ENCODE data around the gene FLYWCH1. TPM values are rescaled to one million over a fixed set of nuclear protein-coding genes. Genes with fewer than 3 reads are reported as not detected.

The FLYWCH1 gene
- total RNA-seq, 1 experiment from 2014 or later = 12.5 TPM

DNA sequence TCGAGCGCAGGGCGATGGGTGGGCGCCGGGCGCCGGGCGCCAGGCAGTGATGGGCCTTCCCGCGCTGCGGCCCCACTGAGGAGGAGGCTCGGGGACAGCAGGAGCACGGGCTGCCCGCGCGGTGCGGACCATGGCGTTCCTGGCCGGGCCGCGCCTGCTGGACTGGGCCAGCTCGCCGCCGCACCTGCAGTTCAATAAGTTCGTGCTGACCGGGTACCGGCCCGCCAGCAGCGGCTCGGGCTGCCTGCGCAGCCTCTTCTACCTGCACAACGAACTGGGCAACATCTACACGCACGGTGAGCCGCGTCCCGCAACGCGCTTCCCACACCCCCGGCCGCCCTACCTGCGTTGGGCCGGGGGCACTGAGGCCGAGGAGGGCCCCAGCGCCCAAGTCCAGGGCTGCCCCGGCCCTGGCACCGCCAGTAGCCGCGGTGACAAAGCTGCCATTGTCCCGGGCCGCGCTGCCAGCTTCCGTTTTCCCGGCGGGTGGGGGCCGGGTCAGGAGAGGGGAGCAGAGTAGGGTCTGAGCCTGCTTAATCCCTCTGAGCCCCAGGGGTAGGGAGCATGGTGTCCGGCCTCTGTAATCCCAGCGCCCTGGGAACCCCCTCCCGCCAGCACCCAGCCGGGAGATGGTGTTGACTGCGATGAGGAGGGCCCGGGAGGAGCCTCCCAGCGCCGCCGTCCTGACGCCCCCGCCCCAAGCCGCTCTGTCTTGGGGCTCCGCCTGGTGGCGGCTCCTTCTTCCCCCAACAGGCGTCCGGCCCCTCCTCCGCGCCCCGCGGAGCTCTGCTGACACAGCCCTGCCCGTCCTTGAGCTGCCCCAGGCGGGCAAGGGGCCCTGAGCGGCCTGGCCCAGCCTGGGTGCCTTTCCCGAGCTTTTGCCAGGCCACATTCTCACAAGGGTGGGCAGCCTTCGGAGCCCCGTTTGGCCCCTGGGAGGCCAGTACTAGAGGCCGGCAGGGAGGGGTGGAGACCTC lies 58.1 kb downstream of the FLYWCH1 start:
- H3K4me2 ChIP-seq (ENCODE audit: insufficient read depth, insufficient read length, low read length) = peak overlapping the region; percentile 46
- peak overlapping the region; percentile 6 for H3K18ac ChIP-seq (ENCODE audit: insufficient read length, low read depth, low read length)
- H4K8ac ChIP-seq (replicated peaks; ENCODE audit: insufficient read length, low read depth, low read length) = no peak overlapping the region
- H4K5ac ChIP-seq (ENCODE audit: insufficient read length, low read depth, low read length) = no peak overlapping the region
- H2AK5ac ChIP-seq (ENCODE audit: insufficient read length, low read length) = no peak overlapping the region
- peak; percentile 83 for DNase-seq
- Mint-ChIP-seq H3K27ac (no peak overlapping the region; a peak in 1 of 7 replicates), H3K9me3 (no peaks in the 10 kb centered on the region), H3K36me3 (ENCODE audit: insufficient read depth in 1 of 3, low read depth in 3 of 3) (peaks cover 4 to 22% (median 18%) of the 10 kb centered on the region in 3 experiments; a peak in 6 of 7 replicates), H3K27me3 (ENCODE audit: low read depth) (peaks cover 21% of the 10 kb centered on the region), H3K4me1 (peaks cover 18 to 24% of the 10 kb centered on the region in 2 experiments), H3K4me3 (peak overlapping the region; percentile 72 to 81)
- H2BK15ac ChIP-seq (ENCODE audit: low read depth, low read length) = no peak overlapping the region
- H3T11ph ChIP-seq (ENCODE audit: low read length) = no peak overlapping the region
- H3K14ac ChIP-seq (ENCODE audit: insufficient read depth, low read length) = peak overlapping the region; percentile 9; the same call in 1 of the 2 replicates
- H2BK5ac ChIP-seq (ENCODE audit: insufficient read length, low read length) = no peak overlapping the region
- H3K79me2 ChIP-seq (ENCODE audit: insufficient read depth, low read length) = no peaks in the 10 kb centered on the region
- no CpG with 5 or more reads among the region's 83 CpGs for WGBS (ENCODE audit: extremely low coverage, insufficient read length, low lambda C conversion rate)
- no peaks in the 10 kb centered on the region for H3K27me3 ChIP-seq (ENCODE audit: insufficient read depth, low read length)
- H2BK12ac ChIP-seq (ENCODE audit: insufficient read length, low read depth, low read length) = no peak overlapping the region
- H3K56ac ChIP-seq (ENCODE audit: insufficient read length, low read depth, low read length) = no peak overlapping the region
- no peak overlapping the region for H2BK120ac ChIP-seq (ENCODE audit: low read depth, low read length, poor library complexity, severe bottlenecking)
- H4K91ac ChIP-seq (ENCODE audit: insufficient read length, low read depth, low read length) = no peak overlapping the region
- H2AFZ ChIP-seq (ENCODE audit: low read length) = no peak overlapping the region
- H3K4ac ChIP-seq (ENCODE audit: low read depth, low read length) = no peak overlapping the region
- peak overlapping the region; percentile 45 for H3K9ac ChIP-seq (ENCODE audit: extremely low read depth, insufficient read length, low read length)
- TF ChIP-seq, protein P1, sequence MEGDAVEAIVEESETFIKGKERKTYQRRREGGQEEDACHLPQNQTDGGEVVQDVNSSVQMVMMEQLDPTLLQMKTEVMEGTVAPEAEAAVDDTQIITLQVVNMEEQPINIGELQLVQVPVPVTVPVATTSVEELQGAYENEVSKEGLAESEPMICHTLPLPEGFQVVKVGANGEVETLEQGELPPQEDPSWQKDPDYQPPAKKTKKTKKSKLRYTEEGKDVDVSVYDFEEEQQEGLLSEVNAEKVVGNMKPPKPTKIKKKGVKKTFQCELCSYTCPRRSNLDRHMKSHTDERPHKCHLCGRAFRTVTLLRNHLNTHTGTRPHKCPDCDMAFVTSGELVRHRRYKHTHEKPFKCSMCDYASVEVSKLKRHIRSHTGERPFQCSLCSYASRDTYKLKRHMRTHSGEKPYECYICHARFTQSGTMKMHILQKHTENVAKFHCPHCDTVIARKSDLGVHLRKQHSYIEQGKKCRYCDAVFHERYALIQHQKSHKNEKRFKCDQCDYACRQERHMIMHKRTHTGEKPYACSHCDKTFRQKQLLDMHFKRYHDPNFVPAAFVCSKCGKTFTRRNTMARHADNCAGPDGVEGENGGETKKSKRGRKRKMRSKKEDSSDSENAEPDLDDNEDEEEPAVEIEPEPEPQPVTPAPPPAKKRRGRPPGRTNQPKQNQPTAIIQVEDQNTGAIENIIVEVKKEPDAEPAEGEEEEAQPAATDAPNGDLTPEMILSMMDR (conservative IDR thresholded peaks at IDR 0.05) = peak; percentile 74
- H3K23me2 ChIP-seq (ENCODE audit: insufficient read length, low read depth, low read length, poor library complexity, severe bottlenecking) = peaks cover 6% of the 10 kb centered on the region
- H4K20me1 ChIP-seq (ENCODE audit: control insufficient read depth, insufficient read depth, insufficient read length) = peaks cover 3% of the 10 kb centered on the region
- no peaks in the 10 kb centered on the region for H3K79me1 ChIP-seq (ENCODE audit: insufficient read depth, low read depth, low read length, poor library complexity, severe bottlenecking)
- no peaks in the 10 kb centered on the region for H3K9me3 ChIP-seq (ENCODE audit: control insufficient read depth, low read depth, low read length)
- H3K4me1 ChIP-seq (ENCODE audit: insufficient read depth, low read length) = no peaks in the 10 kb centered on the region
- H2BK20ac ChIP-seq (ENCODE audit: low read depth, low read length, poor library complexity, severe bottlenecking) = no peak overlapping the region
- H3K23ac ChIP-seq (ENCODE audit: insufficient read length, low read depth, low read length) = no peak overlapping the region
- no peak overlapping the region for H3K27ac ChIP-seq (ENCODE audit: insufficient read length, low read depth, low read length)

Measured in H9 (cell line).